Measurements from ENCODE around the gene USP2. TPM values are rescaled to one million over a fixed set of nuclear protein-coding genes. Genes with fewer than 3 reads are reported as not detected.
A peak's percentile ranks its signal among the peaks of the same experiment; 100 is the strongest.

The USP2 gene
- total and polyA plus RNA-seq, 2 of the 8 experiments (the other 6 are each of a cell fraction or from before 2014, with no cell fraction given), result 2.2 to 6.9 TPM

GRCh38 chr11:119363851-119364590, 17.5 kb downstream of the USP2 start (continued):
- TF ChIP-seq CHD1 (IDR thresholded peaks at IDR 0.05; ENCODE audit: low read depth, low read length) (no peak), GABPA (IDR thresholded peaks at IDR 0.05; ENCODE audit: borderline replicate concordance, insufficient read depth, low read length) (peak; percentile 26; the same call in 1 of the 2 replicates)
